Pons (tissue), 1 donor: ENCODE data around the gene CROCC.
A peak's percentile ranks its signal among the peaks of the same experiment; 100 is the strongest.

ENCODE experiments used
- DNase-seq: peaks from one replicate; pipeline ENCODE4 v3.0.0-alpha.2; 2016; ENCODE audit warnings: low spot score

CROCC gene

DNA sequence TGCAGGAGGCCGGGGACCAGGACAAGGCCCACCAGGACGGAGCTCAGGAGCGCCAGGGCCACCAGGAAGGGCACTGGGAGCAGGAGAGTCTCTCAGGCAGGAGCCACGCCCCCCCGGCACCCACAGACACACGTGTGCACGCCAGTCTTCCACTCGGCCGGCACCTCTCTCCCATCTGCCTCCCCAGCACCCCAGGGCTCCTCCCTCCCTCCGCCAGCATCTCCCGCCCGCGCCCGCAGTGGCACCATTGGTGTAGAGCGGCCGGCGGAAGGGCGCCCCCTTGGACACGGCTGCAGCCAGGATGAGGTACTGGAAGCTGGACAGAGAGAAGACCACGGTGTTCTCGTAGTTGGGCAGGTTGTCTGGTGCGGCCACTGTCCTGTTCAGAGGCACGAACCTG, 64.8 kb downstream of the CROCC start:
- DNase-seq, result no peak

DNA sequence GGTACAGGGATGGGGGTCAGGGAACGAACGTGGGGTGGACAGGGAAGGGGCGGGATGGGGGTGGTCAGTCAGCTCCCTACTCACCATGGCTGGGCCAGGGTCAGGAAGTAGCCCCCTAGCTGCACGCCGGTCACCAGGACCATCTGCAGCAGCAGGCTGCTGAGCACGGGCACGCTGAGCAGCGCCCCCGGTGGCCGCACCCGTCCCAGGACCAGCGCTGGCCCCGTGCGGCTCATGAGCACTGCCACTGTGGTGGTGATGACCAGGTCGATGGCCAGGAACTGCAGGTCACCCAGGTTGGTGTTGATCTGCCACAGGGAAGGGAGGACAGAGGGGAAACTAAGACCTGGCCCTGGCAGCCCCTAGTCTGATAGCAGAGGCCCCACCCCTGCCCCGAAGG, 65.2 kb downstream of the CROCC start:
- no peak for DNase-seq

- no peak for DNase-seq
These were observed 66.5 kb downstream of the CROCC start for GRCh38 chr1:16988210-16988609.

- no peak for DNase-seq
These were observed 68.1 kb downstream of the CROCC start for GRCh38 chr1:16989676-16990391.

DNA sequence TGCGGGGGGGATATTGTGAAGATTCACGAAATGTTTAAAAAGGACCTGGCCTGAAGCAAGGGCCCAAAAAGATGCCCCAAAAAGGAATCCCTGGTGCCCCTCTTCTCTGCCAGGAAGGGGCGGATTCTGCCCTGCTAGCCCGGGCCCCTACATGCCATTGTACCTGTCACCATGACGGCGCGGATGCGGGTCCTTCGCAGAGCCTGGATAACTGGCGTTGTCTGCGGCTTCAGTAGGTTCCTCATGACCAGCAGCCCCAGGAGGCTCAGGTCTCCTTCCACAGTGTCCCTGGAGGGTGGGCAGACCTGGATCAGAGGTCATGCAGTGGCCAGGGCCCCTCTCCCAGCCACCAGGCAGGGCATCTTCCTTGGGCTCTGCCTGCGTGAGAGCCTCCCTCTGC, 69.8 kb downstream of the CROCC start:
- no peak for DNase-seq

- DNase-seq, result no peak
These were observed 70.4 kb downstream of the CROCC start for GRCh38 chr1:16992102-16992501.

- no peak for DNase-seq
These were observed 70.9 kb downstream of the CROCC start for GRCh38 chr1:16992675-16993074.

DNA sequence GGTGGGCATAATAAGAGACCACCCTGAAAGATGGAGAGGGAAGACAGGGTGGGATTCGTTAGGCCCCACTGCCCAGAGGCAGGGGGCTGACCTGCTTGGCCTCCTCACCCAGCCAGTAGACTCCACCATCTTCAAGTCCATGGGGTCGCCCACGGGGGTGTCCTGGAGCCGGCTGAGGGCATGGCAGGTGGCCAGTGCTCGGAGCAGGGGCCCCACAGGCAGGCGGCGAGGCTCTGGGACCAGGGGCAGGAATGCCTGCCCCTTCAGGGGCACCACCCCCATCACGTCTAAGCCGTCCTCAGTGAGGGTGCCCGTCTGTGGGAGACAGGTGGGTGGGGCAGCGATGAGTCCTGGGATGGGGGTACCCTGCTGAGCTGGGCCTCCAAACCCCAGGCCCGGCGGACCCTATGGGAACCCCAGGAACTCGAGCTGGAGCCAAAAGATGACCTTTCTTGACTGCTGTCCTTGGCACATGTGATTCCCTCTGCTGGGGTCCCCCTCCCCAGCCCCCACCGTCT, 71.8 kb downstream of the CROCC start:
- DNase-seq, result no peak

DNA sequence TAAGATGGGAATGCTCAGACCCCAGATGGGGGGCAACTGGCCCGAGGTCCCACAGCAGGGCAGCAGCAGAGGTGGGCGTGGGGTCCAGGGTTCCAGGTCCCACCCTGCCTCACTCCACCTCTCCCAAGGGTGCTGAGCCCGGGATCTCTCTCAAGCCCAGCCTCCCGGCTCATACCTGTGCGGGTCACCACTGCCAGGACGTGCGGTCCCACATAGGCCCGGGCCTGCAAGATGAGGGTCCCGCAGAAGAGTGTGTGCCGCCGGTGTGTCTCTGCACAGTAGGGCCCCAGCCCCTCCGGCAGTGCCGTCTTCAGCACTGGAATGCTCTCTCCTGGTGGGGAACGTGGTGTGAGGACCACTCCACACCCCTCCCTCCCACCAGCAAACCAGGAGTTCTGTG, 75.1 kb downstream of the CROCC start:
- no peak for DNase-seq

DNA sequence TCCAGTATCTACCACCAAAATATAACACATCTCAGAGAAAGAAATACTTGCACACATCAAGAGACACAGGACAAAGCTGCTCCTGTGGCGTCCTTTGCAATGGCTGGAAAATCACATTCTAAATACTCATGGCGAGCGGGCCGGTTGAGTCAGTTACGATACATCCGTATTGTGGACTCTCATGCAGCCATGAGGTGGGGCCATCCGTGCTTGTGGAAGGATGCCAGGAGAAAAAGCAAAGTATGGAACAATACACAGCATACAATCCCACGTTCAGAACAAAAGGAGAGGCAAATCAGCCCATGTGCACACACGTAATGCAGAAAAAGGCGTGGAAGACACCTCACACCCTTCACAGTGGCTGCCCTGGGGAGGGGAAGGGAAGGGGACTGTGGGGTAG, 76.9 kb downstream of the CROCC start:
- no peak for DNase-seq

- DNase-seq, result no peak
These were observed 78.1 kb downstream of the CROCC start for GRCh38 chr1:16999863-17000262.

- no peak for DNase-seq
These were observed 80.2 kb downstream of the CROCC start for GRCh38 chr1:17001760-17002523.

DNA sequence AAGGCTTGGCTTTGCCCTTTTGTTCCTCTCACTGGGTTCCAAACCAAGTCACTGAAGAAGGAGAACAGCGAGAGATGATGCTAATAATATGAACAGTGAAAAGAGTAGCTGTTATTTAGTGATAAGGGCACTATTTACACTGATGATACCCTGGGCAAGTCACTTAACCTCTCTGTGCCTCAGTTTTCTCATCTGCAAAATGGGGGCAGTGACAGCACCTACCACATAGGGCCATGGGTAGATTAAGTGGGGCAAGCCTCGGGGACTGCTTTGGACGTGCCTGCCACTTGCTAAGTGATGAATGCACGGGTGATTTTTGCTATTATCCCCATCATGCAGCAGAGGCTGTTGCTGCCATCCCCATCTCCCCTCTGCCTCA, 80.8 kb downstream of the CROCC start:
- DNase-seq, result no peak

GRCh38 chr1:17004466-17005364, 83.0 kb downstream of the CROCC start:
- DNase-seq, result no peak

DNA sequence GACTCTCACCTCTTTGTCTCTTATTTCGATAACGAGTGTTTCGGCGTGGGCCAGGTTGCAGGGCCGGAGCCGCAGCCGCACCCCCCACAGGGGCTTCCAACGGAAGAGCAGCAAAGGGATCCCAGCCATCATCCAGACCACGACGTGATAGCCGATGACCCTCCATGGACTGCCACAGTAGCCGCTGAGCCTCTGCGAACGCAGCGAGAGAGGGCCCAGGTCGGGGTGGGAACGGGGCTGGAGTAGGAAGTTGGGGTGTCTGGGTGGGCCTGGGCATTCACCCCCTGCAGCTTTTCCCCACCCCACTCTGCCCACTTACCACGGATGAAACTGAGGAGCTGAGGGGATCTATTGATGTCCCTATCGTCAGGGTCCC, 83.6 kb downstream of the CROCC start:
- DNase-seq, result no peak

DNA sequence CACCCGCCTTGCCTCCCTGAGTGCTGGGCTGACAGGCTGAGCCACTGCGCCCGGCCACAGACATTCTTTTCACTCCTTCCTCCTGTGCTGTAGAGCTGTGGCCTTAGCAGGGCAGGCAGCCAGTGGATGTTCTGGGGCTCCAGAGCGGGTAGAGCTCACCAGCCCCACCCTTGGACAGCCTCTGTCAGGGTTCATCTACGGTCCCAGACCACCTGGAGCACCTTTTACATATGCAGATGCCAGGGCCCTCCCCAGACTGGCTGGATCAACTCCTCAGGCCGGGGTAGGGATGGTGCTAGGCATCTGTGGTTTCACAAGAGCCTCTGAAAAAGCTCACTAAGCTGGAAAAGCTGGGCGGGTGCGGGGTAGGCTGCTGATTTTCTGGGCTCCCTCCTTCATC, 85.4 kb downstream of the CROCC start:
- DNase-seq, result no peak

GRCh38 chr1:17008208-17008855, 86.6 kb downstream of the CROCC start:
- DNase-seq, result no peak

GRCh38 chr1:17009706-17010105, 88.0 kb downstream of the CROCC start:
- no peak for DNase-seq

DNA sequence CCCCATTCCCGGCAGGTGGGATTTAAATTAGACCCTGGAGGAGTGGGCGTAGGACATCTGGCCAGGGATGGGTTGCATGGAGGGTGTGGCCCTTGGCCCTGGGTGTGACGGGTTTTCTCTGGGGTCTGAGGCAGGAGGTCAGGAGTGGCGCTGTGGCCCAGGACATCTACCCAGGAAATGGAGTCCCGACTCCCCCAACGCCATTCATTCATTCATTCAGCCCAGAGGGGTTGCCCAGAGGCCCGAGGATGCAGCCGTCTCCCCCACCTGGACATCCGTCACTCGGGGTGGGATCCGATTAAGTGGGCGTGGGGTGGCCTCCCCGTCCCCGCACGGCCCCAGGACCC, 89.3 kb downstream of the CROCC start:
- DNase-seq, result no peak

- peak; percentile 80 for DNase-seq
These were observed 89.9 kb downstream of the CROCC start, which contains the start of gene ATP13A2 for GRCh38 chr1:17011439-17012307. Gene ATP13A2 (minus strand): TSS chr1:17011928. CDS start chr1:17011738, 190 bp downstream.
